GM12892 (cell line): Measurements from ENCODE around the gene SMIM29.
"Not testable (repeated sequence)": the region's sequence is repeated elsewhere in the genome, so short reads cannot be mapped to it uniquely, and the experiment has no call there.

ENCODE experiments used
- DNase-seq: peaks from one replicate; pipeline ENCODE4 v3.0.0; 2011; ENCODE audit not compliant: insufficient read length
- FAIRE-seq: peaks from 2 replicates; lab custom pipeline; 2011; peaks lifted over from hg19 to GRCh38; lab: Jason Lieb, UNC
- POLR2A ChIP-seq: IDR thresholded peaks from 2 replicates; pipeline ENCODE4 v1.6.1; 2011; ENCODE audit warnings: low read depth, low read length, control low read depth
- POLR2AphosphoS5 ChIP-seq: IDR thresholded peaks from 2 replicates; pipeline ENCODE4 v1.6.1; 2011; ENCODE audit warnings: low read depth, low read length, control low read depth
- TAF1 ChIP-seq: IDR thresholded peaks from 2 replicates; pipeline ENCODE4 v1.6.1; 2011; ENCODE audit warnings: low read depth, mild to moderate bottlenecking, control low read depth, low read length, borderline replicate concordance

The SMIM29 gene

GRCh38 chr6:34260576-34261267, 11.9 kb upstream of the SMIM29 start:
- FAIRE-seq (no peak), DNase-seq (no peak)
- TF ChIP-seq POLR2AphosphoS5 (no peak), TAF1 (no peak), POLR2A (no peak)

DNA sequence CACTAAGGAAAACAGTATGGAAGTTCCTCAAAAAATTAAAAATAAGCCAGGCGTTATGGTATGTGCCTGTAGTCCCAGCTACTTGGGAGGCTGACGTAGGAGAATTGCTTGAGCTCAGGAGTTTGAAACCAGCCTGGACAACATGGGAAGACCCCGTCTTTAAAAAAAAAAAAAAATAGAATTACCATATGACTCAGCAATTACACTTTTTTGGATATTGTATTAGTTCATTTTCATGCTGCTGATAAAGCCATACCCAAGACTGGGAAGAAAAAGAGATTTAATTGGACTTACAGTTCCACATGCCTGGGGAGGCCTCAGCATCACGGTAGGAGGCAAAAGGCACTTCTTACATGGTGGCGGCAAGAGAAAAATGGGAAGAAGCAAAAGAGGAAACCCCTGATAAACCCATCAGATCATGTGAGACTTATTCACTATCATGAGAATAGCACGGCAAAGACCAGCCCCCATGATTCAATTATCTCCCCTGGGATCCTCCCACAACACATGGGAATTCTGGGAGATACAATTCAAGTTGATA, 10.8 kb upstream of the SMIM29 start:
- FAIRE-seq (no peak), DNase-seq (no peak)

GRCh38 chr6:34252395-34252794, 3.6 kb upstream of the SMIM29 start:
- not testable (repeated sequence) for FAIRE-seq, DNase-seq

More for the DNA sequence above, 10.8 kb upstream of the SMIM29 start:
- TF ChIP-seq POLR2A (no peak), POLR2AphosphoS5 (no peak), TAF1 (no peak)

GRCh38 chr6:34249469-34250261, 859 bp upstream of the SMIM29 start:
- DNase-seq, result no peak
- no peak for FAIRE-seq
- no peak for TF ChIP-seq POLR2A
- no peak for TF ChIP-seq TAF1
- TF ChIP-seq POLR2AphosphoS5, result no peak

DNA sequence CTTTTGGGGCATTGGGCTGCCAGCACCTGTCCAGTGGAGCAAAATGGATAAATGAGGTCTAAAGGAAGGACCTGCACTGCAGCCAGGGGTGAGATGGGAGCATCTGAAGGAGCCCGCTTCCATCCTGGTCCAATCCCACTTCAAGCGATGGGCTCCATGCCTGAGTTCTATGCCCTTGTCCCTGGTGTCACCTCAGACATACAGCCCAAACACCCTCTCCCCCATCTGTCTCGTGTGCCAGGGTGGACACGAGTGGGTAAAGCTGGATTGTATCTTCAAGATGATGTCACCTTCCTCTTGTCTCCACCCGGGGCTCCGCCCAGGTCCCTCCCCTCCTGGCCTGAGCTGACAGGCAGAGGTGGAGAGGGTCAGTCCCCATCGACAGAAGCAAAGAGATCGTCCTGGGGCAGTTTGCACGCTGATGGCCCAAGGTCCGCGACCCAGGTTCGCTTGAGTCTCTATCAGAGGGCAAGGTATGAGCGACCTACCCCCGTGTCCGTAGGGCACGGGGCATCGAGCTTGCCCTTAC, 544 bp downstream of the SMIM29 start:
- no peak for TF ChIP-seq POLR2AphosphoS5
- TF ChIP-seq POLR2A, result peak; percentile 16; the same call in 1 of the 2 replicates
- FAIRE-seq (no peak), DNase-seq (no peak)

DNA sequence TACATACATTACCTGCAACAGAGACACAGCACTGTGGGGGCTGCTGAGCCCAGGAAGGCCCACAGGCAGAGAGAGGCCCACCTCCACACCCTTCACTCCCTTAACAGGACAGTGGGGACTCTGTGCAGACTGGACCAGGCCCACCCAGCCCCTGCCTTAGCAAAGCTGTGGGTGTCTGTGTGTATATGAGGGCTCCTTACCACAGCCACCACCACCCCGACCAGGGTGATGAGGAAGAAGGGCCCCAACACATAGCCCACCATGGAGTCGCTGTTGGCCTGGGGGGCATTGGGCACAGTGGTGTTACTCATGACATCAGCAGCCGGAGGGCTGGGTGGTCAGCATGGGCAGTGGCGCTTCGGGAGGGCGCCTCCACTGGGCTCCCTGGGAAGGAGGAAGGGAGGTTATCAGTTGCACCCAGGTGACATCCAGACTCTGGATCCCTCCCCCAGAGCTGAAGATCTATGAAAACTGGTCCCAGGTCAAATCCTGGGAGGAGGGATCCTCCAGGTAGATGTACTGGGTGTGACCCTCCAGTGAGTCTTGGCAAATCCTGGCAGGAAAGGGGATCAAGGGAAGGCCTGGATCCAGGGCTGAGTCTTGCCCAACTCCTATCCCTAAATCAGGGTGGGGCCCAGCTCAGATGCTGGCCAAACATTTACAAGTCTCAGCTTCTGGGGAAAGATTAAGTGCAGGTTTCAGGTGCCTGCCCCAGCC, 1.2 kb downstream of the SMIM29 start:
- TF ChIP-seq POLR2A (no peak), POLR2AphosphoS5 (no peak), TAF1 (no peak)
- FAIRE-seq, result no peak

DNA sequence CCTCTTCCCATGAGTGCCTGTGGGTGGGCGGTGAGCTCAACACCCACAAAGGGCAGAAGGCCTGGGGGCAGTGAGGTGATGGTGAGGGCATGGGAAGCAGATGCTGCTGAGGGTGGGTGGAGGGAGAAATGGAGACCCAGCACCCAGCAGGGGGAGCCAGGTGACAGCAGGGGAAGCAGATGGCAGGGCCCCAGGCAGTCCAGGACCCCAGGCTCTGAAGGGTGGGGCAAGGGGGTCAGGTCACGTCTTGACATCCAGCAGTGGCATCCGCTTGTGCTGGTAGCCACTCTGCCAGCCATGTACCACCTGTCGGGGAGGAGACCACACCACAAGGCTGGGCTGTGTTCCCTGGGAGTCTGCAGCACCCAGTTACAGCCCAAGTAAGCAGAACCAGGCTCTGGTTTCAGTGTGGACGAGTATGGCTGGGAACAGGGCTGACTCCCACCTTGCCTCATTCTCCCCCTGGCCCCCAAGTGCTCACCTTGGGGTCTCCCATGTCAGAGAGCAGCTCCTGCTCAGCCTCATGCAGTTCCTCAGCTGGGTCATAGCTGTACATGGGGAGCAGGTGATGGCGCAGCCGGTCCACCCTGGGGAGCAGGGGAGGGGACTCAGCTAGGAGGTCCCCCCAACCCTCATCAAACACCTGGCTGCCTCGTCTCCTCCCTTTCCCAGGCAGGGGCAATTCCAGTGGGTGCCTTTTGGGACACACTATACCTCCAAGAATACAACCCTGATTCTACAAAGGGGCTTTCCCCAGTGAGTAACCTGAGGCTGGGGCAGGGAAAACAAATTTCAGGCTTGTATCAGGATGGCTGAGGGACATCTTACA, 2.0 kb downstream of the SMIM29 start:
- FAIRE-seq (peak; percentile 24), DNase-seq (peak; percentile 50)
- peak; percentile 95 for TF ChIP-seq POLR2A
- no peak; the same call in 1 of the 2 replicates for TF ChIP-seq TAF1
- TF ChIP-seq POLR2AphosphoS5, result peak; percentile 99

More for the DNA sequence above, 1.2 kb downstream of the SMIM29 start:
- DNase-seq, result no peak

DNA sequence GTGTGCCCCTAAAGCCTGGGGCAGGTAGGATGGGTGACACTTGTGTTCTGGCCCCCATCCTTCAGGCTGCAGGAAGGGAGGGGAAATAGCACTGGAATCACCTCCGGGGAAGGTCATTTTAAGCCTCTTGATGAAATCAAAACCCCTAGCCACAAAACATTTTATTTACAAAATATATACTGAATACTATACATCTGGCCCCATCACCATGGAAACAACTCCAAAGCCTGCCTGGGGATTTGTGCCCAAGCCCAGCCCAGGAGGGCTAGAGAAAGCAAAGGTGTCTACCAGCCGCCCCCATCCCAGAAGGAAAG, 2.6 kb downstream of the SMIM29 start:
- no peak for FAIRE-seq
- TF ChIP-seq TAF1 (no peak), POLR2A (no peak), POLR2AphosphoS5 (no peak)
- no peak for DNase-seq

DNA sequence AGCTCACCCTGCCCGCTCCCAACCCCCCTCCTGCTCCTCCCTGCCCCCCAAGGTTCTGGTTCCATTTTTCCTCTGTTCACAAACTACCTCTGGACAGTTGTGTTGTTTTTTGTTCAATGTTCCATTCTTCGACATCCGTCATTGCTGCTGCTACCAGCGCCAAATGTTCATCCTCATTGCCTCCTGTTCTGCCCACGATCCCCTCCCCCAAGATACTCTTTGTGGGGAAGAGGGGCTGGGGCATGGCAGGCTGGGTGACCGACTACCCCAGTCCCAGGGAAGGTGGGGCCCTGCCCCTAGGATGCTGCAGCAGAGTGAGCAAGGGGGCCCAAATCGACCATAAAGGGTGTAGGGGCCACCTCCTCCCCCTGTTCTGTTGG, 3.1 kb downstream of the SMIM29 start:
- not testable (repeated sequence) for DNase-seq, FAIRE-seq

DNA sequence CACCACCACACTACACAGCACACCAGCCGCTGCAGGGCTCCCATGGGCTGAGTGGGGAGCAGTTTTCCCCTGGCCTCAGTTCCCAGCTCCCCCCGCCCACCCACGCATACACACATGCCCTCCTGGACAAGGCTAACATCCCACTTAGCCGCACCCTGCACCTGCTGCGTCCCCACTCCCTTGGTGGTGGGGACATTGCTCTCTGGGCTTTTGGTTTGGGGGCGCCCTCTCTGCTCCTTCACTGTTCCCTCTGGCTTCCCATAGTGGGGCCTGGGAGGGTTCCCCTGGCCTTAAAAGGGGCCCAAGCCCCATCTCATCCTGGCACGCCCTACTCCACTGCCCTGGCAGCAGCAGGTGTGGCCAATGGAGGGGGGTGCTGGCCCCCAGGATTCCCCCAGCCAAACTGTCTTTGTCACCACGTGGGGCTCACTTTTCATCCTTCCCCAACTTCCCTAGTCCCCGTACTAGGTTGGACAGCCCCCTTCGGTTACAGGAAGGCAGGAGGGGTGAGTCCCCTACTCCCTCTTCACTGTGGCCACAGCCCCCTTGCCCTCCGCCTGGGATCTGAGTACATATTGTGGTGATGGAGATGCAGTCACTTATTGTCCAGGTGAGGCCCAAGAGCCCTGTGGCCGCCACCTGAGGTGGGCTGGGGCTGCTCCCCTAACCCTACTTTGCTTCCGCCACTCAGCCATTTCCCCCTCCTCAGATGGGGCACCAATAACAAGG, 3.6 kb downstream of the SMIM29 start:
- TF ChIP-seq POLR2A, result peak; percentile 50
- not testable (repeated sequence) for DNase-seq, FAIRE-seq
